ENCODE data around the gene SPTLC2.
A peak's percentile ranks its signal among the peaks of the same experiment; 100 is the strongest.
"Not testable (repeated sequence)": the region's sequence is repeated elsewhere in the genome, so short reads cannot be mapped to it uniquely, and the experiment has no call there.

SPTLC2 gene

GRCh38 chr14:77585385-77585784 lies 31.1 kb downstream of the SPTLC2 start:
- DNase-seq: no peak

GRCh38 chr14:77584809-77585208 lies 31.6 kb downstream of the SPTLC2 start:
- no peak for DNase-seq

- DNase-seq: no peak
These were observed 32.8 kb downstream of the SPTLC2 start for GRCh38 chr14:77583657-77584056.

- DNase-seq: no peak
These were observed 33.9 kb downstream of the SPTLC2 start for GRCh38 chr14:77582511-77582910.

GRCh38 chr14:77580964-77581505 lies 35.4 kb downstream of the SPTLC2 start:
- peak; percentile 77 for DNase-seq

GRCh38 chr14:77580477-77580876 lies 36.0 kb downstream of the SPTLC2 start:
- no peak for DNase-seq

- DNase-seq: no peak
These were observed 36.7 kb downstream of the SPTLC2 start for GRCh38 chr14:77579780-77580179.

- no peak for DNase-seq
These were observed 37.4 kb downstream of the SPTLC2 start for GRCh38 chr14:77579065-77579464.

- no peak for DNase-seq
These were observed 41.9 kb downstream of the SPTLC2 start for GRCh38 chr14:77574446-77575115.

- no peak for DNase-seq
These were observed 42.5 kb downstream of the SPTLC2 start for GRCh38 chr14:77573964-77574363.

- no peak for DNase-seq
These were observed 45.6 kb downstream of the SPTLC2 start for GRCh38 chr14:77570706-77571268.

GRCh38 chr14:77565994-77566305 lies 50.5 kb downstream of the SPTLC2 start:
- no peak for DNase-seq

- DNase-seq: no peak
These were observed 51.0 kb downstream of the SPTLC2 start for GRCh38 chr14:77565289-77565993.

- no peak for DNase-seq
These were observed 53.8 kb downstream of the SPTLC2 start for GRCh38 chr14:77562681-77563080.

GRCh38 chr14:77561881-77562280 lies 54.6 kb downstream of the SPTLC2 start:
- DNase-seq: no peak

GRCh38 chr14:77559381-77559780 lies 57.1 kb downstream of the SPTLC2 start:
- DNase-seq: no peak

GRCh38 chr14:77557391-77557790 lies 59.0 kb downstream of the SPTLC2 start:
- DNase-seq: no peak

GRCh38 chr14:77556946-77557345 lies 59.5 kb downstream of the SPTLC2 start:
- DNase-seq: no peak

- DNase-seq: no peak
These were observed 61.4 kb downstream of the SPTLC2 start for GRCh38 chr14:77554816-77555599.

- DNase-seq: no peak
These were observed 62.2 kb downstream of the SPTLC2 start for GRCh38 chr14:77554207-77554606.

- DNase-seq: no peak
These were observed 67.0 kb downstream of the SPTLC2 start for GRCh38 chr14:77549451-77549850.

- DNase-seq: no peak
These were observed 68.8 kb downstream of the SPTLC2 start for GRCh38 chr14:77547512-77548180.

- not testable (repeated sequence) for DNase-seq
These were observed 71.3 kb downstream of the SPTLC2 start for GRCh38 chr14:77545171-77545570.

Data from NCI-H2227 treated with DMSO at 0.1 percent for 48 hours (cell line).